SKM-1 (cell line): ENCODE results near the gene SEC61B.
"Not testable (repeated sequence)": the region's sequence is repeated elsewhere in the genome, so short reads cannot be mapped to it uniquely, and the experiment has no call there.

Source experiments
- DNase-seq: peaks from one replicate; lab custom pipeline; 2025; ENCODE audit not compliant: unreplicated experiment; lab: John Stamatoyannopoulos, UW

The SEC61B gene

DNA sequence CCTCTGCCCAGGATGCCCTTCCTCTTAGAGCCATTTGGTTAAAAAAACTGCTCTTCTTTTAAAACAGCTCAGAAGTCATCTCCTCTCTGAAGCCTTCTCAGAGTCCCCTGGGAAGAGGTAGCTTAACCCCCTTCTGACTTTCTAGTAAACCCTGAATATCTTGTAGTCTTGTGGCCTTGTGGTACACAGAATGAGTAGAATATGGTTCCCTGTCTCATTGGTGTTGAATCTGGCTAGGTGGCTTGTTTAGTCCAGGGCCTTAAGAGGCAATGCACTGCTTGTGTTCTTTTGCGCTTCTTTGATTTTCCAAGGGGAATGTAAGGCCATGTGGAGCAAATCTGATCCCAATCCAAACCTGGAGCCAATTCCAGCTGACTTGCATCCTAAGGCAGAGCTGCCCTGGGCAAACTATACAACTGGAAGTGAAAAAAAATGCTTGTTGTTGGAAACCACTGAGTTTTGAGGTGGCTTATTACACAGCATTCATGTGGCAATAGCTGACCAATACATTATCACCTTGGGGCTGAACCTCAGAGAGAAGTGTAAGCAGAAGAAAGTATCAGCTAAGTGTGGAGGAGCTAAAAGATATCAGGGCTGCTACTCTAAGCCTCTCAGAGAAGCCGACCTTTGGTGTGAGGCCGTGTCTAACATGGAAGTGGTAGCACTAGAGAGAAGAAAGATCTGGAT is 31.3 kb upstream of the SEC61B start:
- no peak for DNase-seq

DNA sequence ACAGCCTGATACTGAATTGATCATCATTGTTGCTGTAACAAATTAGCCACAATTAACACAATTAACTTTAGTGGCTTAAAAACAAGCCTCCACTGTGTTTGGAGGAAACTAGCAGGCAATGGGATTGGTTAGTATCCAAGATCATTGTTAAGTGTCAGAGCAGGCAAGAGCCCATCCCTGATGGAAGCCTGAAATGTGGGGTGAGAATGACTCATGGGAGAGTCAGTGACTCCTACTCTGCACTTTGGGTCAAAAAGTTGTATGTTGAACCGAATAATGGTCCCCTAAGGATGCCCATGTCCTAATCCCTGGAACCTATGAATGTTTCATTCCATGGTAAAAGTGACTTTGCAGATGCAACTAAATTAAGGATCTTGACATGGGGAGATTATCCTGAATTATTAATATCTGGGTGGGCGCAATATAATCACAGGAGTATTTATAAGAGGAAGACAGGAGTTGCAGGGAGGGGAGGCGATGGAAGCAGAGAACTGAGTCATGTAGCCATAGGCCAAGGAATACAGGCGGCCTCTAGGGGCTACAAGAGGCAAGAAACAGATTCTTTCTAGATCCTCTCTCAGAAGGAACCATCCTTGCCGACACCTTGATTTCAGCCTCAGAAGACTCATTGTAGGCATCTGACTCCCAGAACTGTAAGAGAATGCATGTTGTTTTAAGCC is 29.2 kb upstream of the SEC61B start:
- DNase-seq = no peak

DNA sequence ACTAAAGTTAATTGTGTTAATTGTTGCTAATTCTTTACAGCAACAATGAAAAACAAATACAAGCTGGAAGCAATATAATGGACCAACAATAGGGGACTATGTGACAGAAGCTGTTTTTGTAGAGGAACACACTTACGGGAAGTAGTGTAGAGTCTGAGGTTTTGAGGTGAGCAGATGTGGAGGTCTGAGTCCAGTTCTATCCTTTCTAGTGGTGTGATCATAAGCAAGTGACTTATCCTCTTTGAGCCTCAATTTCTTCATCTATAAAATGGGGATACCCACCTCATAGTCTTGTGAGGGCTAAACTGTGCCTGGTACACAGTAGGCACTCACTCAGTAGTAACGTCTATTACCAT is 28.6 kb upstream of the SEC61B start:
- no peak for DNase-seq

DNA sequence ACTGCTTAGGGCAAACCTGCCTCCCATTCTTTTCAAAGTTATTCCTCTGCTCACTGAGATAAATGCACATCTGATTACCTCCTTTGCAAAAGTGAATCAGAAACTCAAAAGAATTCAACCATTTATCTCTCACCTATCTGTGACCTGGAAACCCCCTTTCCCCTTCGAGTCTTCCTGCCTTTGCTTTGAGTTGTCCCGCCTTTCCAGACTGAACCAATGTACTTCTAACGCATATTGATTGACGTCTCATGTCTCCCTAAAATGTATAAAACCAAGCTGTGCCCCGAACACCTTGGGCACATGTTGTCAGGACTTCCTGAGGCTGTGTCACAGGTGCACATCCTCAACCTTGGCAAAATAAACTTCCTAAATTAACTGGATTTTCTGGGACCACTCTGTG is 25.6 kb upstream of the SEC61B start:
- DNase-seq = not testable (repeated sequence)

DNA sequence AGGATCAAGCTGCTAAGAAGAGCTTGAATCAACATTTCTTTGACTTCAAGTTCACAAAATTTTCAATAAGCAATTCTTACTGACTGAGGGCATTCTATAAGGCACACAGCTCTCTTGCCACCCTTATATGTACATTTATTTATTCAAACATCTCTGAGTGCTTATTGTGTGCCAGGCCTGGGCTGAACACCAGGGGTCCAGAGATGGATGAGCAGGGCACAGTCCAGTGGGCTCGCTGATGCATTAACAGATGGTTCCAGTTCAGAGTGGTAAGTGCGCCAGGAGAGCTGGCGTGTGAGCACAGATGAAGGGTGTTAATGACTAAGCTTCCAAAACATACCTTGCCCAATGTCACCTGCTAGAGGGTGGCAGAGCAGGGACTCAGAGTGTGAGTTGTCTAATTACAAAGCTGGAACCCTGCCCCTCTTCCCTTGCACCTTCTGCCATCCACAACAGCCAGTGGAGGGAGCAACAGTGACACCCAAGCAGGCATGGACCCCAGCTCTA is 24.9 kb upstream of the SEC61B start:
- DNase-seq = no peak

DNA sequence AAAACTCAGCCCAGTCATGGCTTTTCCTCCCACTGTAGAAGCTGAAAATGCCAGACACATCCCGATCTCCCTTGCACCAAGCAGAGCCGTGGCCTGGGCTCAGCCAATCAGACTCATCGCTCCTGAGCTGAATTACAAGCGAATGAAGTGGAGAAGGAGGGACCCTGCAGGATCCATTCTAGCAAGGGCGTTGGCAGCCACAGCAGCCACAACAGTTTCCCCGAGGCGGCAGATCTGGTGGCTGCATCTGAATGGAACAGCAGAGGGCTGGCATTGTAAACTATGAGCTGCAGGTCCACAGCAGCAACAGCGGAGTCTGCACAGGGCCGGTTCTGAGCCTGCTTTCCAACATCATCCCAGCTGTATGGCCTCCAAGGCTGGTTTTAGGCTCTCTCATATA is 24.1 kb upstream of the SEC61B start:
- DNase-seq = no peak

DNA sequence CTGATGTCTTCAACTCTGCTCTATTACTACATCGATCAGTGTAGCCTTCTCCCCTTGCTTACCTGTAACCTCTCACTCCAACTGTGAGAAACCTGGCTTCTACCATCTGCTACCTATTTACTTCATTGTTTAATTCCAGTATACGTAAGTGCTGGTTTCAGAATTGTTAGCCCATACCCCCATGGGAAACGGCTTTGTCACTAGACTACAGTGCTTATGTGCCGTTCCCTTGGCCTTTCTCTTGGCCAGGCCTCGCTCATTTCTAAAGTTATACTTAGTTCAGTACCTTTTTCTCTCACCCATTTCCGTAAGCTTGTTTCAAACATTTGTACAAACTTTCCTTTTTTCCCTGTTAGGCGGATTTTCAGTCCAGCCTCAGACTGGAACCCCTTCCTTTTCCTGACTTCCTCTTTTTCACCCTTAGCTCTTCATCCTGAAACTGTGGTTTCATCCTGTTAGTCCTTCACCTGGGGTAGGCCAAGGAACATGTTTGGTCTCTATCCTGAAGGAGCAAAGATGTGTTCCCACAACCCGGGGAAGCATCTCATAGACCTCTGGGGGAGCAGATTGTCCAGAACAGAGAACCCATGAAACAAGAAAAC is 22.0 kb upstream of the SEC61B start:
- DNase-seq = no peak

DNA sequence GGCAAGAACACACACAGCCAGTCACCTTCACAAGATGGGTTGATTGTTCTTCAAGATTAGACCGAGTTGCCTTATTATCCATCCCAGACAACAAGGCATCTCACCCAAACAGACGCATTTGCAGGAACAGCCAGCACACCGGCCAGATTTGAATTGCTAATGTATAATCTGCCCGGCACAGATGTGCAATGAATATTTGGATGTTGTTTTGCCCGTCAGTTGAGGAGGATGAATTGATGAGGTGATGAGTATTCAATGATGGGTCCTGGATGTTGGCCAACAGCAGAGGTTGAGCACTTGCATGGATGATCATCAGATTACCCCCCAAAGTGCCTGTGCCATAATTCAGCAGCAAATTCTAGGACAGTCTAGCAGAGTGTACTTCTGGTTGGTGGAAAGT is 20.5 kb upstream of the SEC61B start:
- DNase-seq = no peak

DNA sequence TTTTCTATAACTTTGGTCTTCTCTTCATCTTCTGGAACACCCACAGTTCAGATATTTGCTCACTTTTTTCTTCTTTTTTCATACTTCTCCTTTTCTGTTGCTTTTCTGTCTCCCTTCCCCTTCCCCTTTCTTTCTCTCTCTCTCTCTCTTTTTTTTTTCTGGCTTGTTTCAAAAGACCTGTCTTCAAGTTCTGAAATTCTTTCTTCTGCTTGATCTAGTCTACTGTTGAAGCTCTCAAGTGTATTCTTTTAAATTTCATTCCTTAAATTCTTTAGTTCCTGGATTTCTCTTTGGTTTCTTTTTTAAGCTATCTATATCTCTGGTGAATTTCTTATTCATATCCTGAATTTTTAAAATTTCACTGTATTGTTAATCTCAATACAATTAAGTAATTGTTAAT is 11.5 kb upstream of the SEC61B start:
- no peak for DNase-seq

DNA sequence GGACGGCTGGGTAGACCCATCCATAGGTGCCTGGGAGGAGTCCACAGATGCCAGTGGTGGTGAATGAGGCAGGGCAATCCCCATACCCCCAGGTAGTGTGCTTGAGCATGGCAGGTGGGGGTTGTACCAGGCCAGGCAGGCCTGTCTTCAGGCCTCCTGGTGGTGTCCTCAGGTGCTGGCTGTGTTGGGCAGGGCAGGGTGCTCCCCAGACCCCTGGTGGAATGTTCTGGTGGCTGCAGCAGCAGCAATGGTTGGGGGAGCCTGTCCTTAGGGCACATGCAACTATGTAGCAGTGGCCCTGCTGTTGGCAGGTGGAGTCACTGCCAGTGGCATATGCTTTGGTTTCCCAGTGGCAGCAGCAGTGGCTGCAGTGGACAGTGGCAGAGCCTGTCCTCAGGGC is 10.3 kb upstream of the SEC61B start:
- no peak for DNase-seq

DNA sequence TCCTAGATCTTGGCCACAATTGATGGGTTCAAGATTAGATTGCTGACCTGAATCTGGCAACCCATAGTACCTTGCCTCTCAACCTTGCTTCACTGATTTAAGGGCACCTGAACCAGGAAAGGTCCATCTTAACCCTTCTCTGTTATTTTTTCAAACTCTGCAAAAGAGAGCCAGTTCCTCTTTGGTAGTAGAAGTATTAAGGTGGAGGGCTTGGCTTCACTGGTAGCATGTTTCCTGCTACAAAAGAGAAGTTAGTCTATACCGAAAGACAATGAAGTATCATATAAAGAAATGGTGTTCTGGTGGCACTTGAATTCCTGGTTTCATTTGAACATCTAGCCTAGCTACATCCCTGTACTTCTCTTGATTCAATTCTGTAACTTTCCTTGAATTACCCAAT is 8.9 kb upstream of the SEC61B start:
- DNase-seq = no peak

DNA sequence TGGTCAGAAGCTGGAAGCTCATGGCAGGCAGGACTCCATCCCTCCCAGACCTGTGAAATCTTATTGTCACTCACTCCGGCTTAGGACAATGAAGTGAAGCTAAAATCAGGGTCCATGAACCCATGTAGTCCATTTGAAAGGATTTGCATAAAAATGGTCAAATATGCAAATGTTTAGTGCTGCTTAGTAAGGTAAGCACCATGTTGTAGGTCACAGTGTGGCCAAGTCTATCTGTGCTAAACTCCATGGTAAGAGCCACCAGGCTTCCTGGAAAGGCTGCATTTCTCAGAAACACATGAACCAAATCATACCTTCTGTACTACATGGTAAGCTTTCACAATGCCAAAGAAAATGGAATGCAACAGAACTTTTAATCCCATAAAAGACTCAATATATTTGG is 6.0 kb upstream of the SEC61B start:
- DNase-seq = no peak

DNA sequence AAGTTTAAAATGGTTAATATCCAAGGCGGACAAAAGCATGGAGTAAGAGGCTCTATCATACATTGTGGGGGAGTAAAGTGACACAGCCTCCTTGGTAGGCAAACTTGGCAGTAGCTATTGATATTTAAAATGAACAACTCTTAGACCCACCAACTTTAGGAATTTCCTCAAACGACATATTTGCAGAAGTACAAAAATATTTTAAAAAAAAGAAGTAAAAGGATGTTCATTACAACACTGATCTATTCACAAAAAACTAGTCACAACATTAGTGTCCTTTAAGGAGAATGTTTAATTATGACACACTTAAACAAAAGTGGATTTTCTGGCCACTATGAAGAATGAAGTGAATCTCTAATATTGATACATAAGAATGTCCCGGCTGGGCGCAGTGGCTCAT is 2.1 kb upstream of the SEC61B start:
- no peak for DNase-seq

DNA sequence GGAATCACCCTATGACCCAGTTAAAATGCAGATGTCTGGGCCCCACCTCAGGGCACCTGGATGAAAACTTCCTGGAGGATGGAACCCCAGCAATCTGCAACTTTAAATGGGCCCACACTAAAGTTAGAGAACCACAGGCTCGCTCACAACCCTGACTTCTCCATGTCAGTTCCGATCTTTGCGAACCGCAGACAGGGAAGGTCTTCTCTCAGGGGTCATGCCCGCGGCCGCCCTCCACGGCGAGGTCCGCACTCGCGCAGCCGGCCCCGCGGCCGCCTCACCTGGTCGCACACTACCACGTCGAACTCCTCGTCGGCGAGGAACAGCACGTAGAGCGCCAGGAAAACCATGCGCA is 839 bp upstream of the SEC61B start:
- DNase-seq = no peak

DNA sequence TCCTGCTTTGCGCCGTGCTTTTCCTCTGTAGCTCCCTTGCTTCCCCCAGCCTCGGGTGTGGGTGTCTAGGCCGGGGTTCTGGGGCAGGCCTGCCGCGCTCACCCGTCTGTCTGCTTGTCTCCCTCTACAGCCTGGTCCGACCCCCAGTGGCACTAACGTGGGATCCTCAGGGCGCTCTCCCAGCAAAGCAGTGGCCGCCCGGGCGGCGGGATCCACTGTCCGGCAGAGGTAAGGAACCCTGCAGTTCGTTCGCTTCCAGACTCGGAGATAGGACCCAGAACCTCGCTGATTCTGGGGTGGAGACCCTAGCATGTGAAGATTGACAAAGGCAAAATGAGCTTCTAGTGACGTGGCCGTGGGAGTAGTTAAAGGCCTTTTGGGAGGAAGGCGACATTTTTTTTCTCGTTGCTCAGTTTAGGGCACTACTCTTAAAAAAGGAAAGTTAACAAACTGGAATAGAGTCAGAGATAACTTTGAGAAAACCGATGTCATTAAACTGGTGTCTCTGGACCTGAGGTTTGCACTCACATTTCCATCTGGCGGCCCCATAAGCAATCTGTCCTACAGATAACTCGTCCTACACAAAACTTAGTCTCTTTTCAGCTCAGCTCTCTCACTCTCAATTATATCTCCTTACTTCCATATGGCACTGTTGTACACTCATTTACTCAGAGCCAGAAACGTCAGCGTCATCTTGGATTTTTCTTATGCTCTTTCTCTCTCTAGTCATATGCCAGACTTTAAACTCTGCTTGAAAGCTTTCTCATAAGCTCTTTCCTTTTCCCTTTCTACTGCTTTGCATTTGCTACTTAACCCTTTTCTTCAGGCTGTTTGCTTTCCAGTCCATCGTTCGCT is 561 bp downstream of the SEC61B start:
- no peak for DNase-seq

DNA sequence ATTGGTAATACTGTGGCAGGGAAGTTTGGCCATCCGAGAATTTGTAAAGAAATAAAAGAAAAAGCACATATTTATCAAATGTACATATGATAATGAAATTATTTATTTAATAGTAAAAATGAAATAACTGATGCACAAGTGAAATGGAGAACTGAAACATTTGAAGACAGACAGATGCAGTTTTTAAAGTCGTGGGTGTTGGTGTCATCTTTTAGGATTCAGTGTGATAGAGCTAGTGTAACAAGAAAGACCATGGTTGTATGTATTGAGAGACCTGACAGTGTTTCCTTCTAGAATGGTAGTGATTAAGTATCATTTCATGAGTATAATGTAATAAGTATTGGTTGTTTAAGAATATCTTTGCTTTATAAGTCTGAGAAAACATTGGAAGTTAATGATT is 2.4 kb downstream of the SEC61B start:
- no peak for DNase-seq

DNA sequence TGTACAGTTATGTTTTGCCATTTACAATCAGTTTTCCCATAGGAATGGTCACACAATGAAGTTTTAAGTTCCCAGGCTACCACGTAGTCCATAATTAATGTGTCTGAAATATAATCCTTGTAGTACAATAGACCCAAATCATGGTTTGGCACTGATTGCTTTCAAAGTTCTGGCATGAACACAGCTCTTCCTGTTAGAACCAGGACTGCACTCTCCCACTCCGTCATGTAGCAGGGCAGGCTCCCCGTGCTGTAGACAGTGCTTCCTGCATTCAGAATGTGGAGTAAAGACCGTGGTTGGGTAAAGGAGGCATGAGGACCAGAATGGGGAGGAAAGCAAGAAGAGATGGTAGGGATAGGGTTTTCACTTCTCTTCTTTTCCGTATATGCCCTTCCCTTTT is 4.0 kb downstream of the SEC61B start:
- DNase-seq = no peak

DNA sequence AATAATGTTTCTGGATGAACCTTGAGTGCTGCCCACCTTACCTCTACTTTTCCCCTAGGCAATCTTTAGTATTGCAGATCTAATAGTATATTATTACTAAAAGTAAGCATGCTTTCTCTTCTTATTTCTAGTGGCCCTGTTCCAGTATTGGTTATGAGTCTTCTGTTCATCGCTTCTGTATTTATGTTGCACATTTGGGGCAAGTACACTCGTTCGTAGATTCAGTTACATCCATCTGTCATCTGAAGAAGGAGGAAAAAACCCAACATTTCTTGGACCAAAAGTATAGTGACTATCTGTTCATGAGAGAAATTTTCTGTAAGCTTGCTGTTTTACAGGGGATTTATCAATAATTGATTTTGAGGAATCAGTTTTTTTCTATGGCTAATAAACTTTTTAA is 8.1 kb downstream of the SEC61B start:
- DNase-seq = no peak

DNA sequence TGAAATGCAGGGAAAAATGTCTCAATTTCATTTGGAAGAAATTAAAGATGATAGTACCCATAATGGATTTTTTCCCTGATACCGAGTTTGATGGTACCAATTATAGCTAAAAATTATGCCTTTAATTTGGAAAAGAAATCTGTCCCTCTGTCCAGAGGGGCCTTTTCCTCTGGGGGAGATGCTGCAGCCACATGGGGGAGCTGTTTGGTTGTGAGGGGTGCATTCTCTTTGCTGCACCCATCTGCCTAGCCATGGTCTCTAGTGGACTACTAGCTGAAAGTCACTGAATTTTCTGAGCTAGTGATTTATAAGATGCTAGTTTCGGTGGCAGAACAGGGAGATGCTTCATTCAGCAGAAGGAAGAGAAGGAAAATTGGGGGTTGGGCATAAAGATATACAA is 9.6 kb downstream of the SEC61B start:
- no peak for DNase-seq

DNA sequence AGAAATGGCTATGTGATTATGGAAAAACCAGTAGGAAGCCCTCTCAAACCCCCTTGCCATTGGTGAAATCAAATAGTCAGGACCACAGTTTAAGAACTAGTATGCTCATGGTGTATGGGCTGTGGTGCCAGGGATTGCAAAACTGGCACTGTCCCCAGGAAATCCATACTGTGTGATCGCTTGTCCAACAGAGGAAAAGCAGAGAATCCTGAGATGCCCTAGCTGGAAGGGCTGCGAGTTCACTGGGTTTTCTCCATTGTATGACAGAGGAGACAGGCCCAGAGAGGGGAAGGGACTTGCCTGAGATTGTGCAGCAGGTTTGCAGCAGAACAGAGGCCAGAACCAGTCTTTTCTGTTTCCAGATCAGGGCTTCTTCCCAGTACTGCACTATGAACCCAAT is 12.5 kb downstream of the SEC61B start:
- no peak for DNase-seq

DNA sequence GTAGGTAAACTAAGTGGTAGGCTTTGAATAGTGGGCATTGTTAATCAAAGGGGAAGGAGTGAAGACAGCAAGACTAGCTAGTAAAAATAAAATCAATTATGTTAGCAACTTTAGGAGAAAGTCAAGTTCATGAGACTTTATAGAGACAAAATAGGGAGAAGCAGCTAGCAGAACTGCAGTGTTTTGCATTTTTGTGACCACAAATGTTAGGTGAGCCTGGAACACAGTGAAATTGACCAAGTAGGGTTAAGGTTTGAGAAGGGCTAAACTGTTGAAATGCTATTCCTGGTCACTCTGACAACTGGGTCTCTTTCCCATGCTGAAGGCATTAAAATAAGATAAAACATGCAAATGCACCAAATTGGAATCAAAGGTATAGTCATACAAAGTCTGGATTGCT is 13.0 kb downstream of the SEC61B start:
- DNase-seq = no peak
